Smooth muscle cell (in vitro differentiated cells): ENCODE measurements around the gene PHACTR2. TPM values are rescaled to one million over a fixed set of nuclear protein-coding genes. Genes with fewer than 3 reads are reported as not detected.

Experiments
- DNase-seq: peaks from one replicate; lab custom pipeline; 2025; ENCODE audit not compliant: unreplicated experiment; lab: John Stamatoyannopoulos, UW
- H2AFZ ChIP-seq: fragments of 200-600 bp; sonication (generic); 2 replicates; pipeline ENCODE4 v1.6.0; 2016; ENCODE audit warnings: antibody characterized with exemption, low read depth, mild to moderate bottlenecking
- H3F3A ChIP-seq: fragments of 200-600 bp; sonication (generic); 2 replicates; pipeline ENCODE4 v1.6.0; 2017; ENCODE audit warnings: antibody characterized with exemption, low read depth
- H3K27ac ChIP-seq: fragments of 200-600 bp; sonication (generic); 2 replicates; pipeline ENCODE4 v1.5.1; 2016; ENCODE audit warnings: low read depth, mild to moderate bottlenecking
- H3K27me3 ChIP-seq: fragments of 200-600 bp; sonication (generic); 2 replicates; pipeline ENCODE4 v1.6.1; 2016; ENCODE audit warnings: low read depth, mild to moderate bottlenecking
- H3K36me3 ChIP-seq: fragments of 200-600 bp; sonication (generic); 2 replicates; pipeline ENCODE4 v1.5.1; 2016; ENCODE audit warnings: low read depth
- H3K4me1 ChIP-seq: fragments of 200-600 bp; sonication (generic); 2 replicates; pipeline ENCODE4 v1.5.1; 2016; ENCODE audit warnings: low read depth
- H3K4me2 ChIP-seq: fragments of 200-600 bp; sonication (generic); 2 replicates; pipeline ENCODE4 v1.6.0; 2016; ENCODE audit warnings: mild to moderate bottlenecking
- H3K4me3 ChIP-seq: fragments of 200-600 bp; sonication (generic); 2 replicates; pipeline ENCODE4 v1.5.1; 2016; ENCODE audit warnings: mild to moderate bottlenecking
- H3K79me2 ChIP-seq: fragments of 200-600 bp; sonication (generic); 2 replicates; pipeline ENCODE4 v1.6.0; 2016; ENCODE audit warnings: low read depth, mild to moderate bottlenecking
- H3K9ac ChIP-seq: fragments of 200-600 bp; sonication (generic); 2 replicates; pipeline ENCODE4 v1.6.0; 2016; ENCODE audit warnings: low read depth
- H3K9me3 ChIP-seq: fragments of 200-600 bp; sonication (generic); replicated peaks from 2 replicates; pipeline ENCODE4 v1.5.1; 2016; ENCODE audit warnings: low read depth
- H4K20me1 ChIP-seq: fragments of 200-600 bp; sonication (generic); 2 replicates; pipeline ENCODE4 v1.6.0; 2016; ENCODE audit warnings: low read depth
- CTCF ChIP-seq: fragments of 200-600 bp; sonication (generic); IDR thresholded peaks from 2 replicates; pipeline ENCODE4 v1.5.1; 2017; ENCODE audit warnings: borderline replicate concordance, mild to moderate bottlenecking, antibody characterized with exemption; ENCODE audit not compliant: insufficient read depth, poor library complexity, severe bottlenecking
- WGBS: methylation state at CpG from one replicate; pipeline ENCODE4 v1.1.7; 2016; ENCODE audit warnings: low lambda C conversion rate; 5-methylcytosine and 5-hydroxymethylcytosine counted together
- polyA plus RNA-seq: library from polyadenylated mRNA; unstranded; fragments of >200 nt; fragmentation: Nextera tagmentation; extraction: Ambion mirVana; gene quantifications from 2 replicates; pipeline ENCODE4 v1.2.1, GENCODE V29; 2016
- total RNA-seq: library from RNA; depleted of rRNA; stranded (reverse); fragments of >200 nt; gene quantifications from 2 replicates; pipeline ENCODE4 v1.2.3, GENCODE V29; 2014

Gene PHACTR2
- total and polyA plus RNA-seq, 2 experiments from 2014 or later, result 62.7 to 80.4 TPM

- Histone ChIP-seq H3K27ac (peak within 1 kb of the TSS; percentile 97), H2AFZ (peak within 1 kb of the TSS; percentile 92), H3K4me1 (peaks cover 15% of the 10 kb centered on the region), H3K4me2 (peak within 1 kb of the TSS; percentile 89), H4K20me1 (no peaks in the 10 kb centered on the region), H3K4me3 (peak within 1 kb of the TSS; percentile 74), H3K9ac (peak within 1 kb of the TSS; percentile 98), H3K27me3 (no peaks in the 10 kb centered on the region), H3K9me3 (no peaks in the 10 kb centered on the region), H3F3A (no peaks in the 10 kb centered on the region), H3K36me3 (peaks cover 27% of the 10 kb centered on the region), H3K79me2 (peaks cover 43% of the 10 kb centered on the region)
- WGBS, result under 1% methylated on average over 64 of the region's 64 CpGs
- TF ChIP-seq CTCF, result no peak
- DNase-seq, result peak; percentile 76
Measured at GRCh38 chr6:143842902-143843676, 165.3 kb downstream of the PHACTR2 start, which contains the start of gene LTV1. TSS of gene LTV1 (plus strand) at chr6:143843338. CDS start at chr6:143843478, 140 bp downstream.

GRCh38 chr6:143843677-143843999 lies 165.9 kb downstream of the PHACTR2 start:
- Histone ChIP-seq H4K20me1 (no peaks in the 10 kb centered on the region), H3K4me2 (peak overlapping the region; percentile 89), H2AFZ (peak overlapping the region; percentile 31), H3K9ac (peak overlapping the region; percentile 87), H3K27ac (peak overlapping the region; percentile 97), H3K4me1 (peaks cover 15% of the 10 kb centered on the region), H3K79me2 (peaks cover 48% of the 10 kb centered on the region), H3K27me3 (no peaks in the 10 kb centered on the region), H3K9me3 (no peaks in the 10 kb centered on the region), H3F3A (no peaks in the 10 kb centered on the region), H3K4me3 (peak overlapping the region; percentile 74), H3K36me3 (peaks cover 33% of the 10 kb centered on the region)
- DNase-seq, result no peak
- no peak for TF ChIP-seq CTCF
- 1% methylated on average over 9 of the region's 9 CpGs for WGBS

GRCh38 chr6:143844006-143844405 lies 166.2 kb downstream of the PHACTR2 start:
- TF ChIP-seq CTCF, result no peak
- peak overlapping the region; percentile 89 for H3K4me2 ChIP-seq
- peaks cover 15% of the 10 kb centered on the region for H3K4me1 ChIP-seq
- no peaks in the 10 kb centered on the region for H3F3A ChIP-seq
- WGBS, result 20% methylated on average over 4 of the region's 4 CpGs
- peaks cover 51% of the 10 kb centered on the region for H3K79me2 ChIP-seq
- H2AFZ ChIP-seq, result peak overlapping the region; percentile 31
- H3K27ac ChIP-seq, result peak overlapping the region; percentile 97
- H3K27me3 ChIP-seq, result no peaks in the 10 kb centered on the region
- no peaks in the 10 kb centered on the region for H3K9me3 ChIP-seq
- peak overlapping the region; percentile 74 for H3K4me3 ChIP-seq
- no peaks in the 10 kb centered on the region for H4K20me1 ChIP-seq
- H3K36me3 ChIP-seq, result peaks cover 36% of the 10 kb centered on the region
- DNase-seq, result no peak
- H3K9ac ChIP-seq, result peak overlapping the region; percentile 87
